ENCODE measurements around the gene MAGI2.

MAGI2 gene

GRCh38 chr7:79009647-79010046, 443.8 kb downstream of the MAGI2 start:
- no peaks in the 10 kb centered on the region for H3K79me2 ChIP-seq (ENCODE audit: insufficient read depth, low read length)
- no peaks in the 10 kb centered on the region for H3K9me3 ChIP-seq (ENCODE audit: insufficient read depth, low read depth, low read length)
- no peaks in the 10 kb centered on the region for H3K4me1 ChIP-seq (ENCODE audit: insufficient read depth, low read length, poor library complexity, severe bottlenecking)
- H3K4me3 ChIP-seq (ENCODE audit: low read length, poor library complexity, severe bottlenecking), result no peak overlapping the region
- H4K20me1 ChIP-seq (ENCODE audit: insufficient read depth, low read length, poor library complexity, severe bottlenecking), result no peaks in the 10 kb centered on the region
- no peak overlapping the region for H2AFZ ChIP-seq (ENCODE audit: low read length)
- H3F3A ChIP-seq (ENCODE audit: low read depth), result no peaks in the 10 kb centered on the region
- TF ChIP-seq EZH2phosphoT487 (IDR thresholded peaks at IDR 0.05; ENCODE audit: borderline replicate concordance), result no peak
- TF ChIP-seq, protein P1, sequence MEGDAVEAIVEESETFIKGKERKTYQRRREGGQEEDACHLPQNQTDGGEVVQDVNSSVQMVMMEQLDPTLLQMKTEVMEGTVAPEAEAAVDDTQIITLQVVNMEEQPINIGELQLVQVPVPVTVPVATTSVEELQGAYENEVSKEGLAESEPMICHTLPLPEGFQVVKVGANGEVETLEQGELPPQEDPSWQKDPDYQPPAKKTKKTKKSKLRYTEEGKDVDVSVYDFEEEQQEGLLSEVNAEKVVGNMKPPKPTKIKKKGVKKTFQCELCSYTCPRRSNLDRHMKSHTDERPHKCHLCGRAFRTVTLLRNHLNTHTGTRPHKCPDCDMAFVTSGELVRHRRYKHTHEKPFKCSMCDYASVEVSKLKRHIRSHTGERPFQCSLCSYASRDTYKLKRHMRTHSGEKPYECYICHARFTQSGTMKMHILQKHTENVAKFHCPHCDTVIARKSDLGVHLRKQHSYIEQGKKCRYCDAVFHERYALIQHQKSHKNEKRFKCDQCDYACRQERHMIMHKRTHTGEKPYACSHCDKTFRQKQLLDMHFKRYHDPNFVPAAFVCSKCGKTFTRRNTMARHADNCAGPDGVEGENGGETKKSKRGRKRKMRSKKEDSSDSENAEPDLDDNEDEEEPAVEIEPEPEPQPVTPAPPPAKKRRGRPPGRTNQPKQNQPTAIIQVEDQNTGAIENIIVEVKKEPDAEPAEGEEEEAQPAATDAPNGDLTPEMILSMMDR (conservative IDR thresholded peaks at IDR 0.05; ENCODE audit: low read length), result no peak
- H3K27me3 ChIP-seq (ENCODE audit: insufficient read depth, low read length, poor library complexity, severe bottlenecking), result no peaks in the 10 kb centered on the region
- H3K9ac ChIP-seq (ENCODE audit: low read depth, low read length, poor library complexity, severe bottlenecking), result no peak overlapping the region
- no peak overlapping the region for H3K4me2 ChIP-seq (ENCODE audit: low read depth, low read length, poor library complexity, severe bottlenecking)
- H3K36me3 ChIP-seq (ENCODE audit: insufficient read depth, low read length), result no peaks in the 10 kb centered on the region
- H3K9me2 ChIP-seq (replicated peaks; ENCODE audit: low read depth, low read length), result no peaks in the 10 kb centered on the region

GRCh38 chr7:79008786-79009185, 444.7 kb downstream of the MAGI2 start:
- Histone ChIP-seq H3K36me3 (ENCODE audit: insufficient read depth, low read length) (no peaks in the 10 kb centered on the region), H2AFZ (ENCODE audit: low read length) (no peak overlapping the region), H4K20me1 (ENCODE audit: insufficient read depth, low read length, poor library complexity, severe bottlenecking) (no peaks in the 10 kb centered on the region), H3K4me3 (ENCODE audit: low read length, poor library complexity, severe bottlenecking) (no peak overlapping the region), H3K27me3 (ENCODE audit: insufficient read depth, low read length, poor library complexity, severe bottlenecking) (no peaks in the 10 kb centered on the region), H3K9ac (ENCODE audit: low read depth, low read length, poor library complexity, severe bottlenecking) (no peak overlapping the region), H3K4me2 (ENCODE audit: low read depth, low read length, poor library complexity, severe bottlenecking) (no peak overlapping the region), H3K79me2 (ENCODE audit: insufficient read depth, low read length) (no peaks in the 10 kb centered on the region), H3F3A (ENCODE audit: low read depth) (no peaks in the 10 kb centered on the region), H3K4me1 (ENCODE audit: insufficient read depth, low read length, poor library complexity, severe bottlenecking) (no peaks in the 10 kb centered on the region), H3K9me2 (replicated peaks; ENCODE audit: low read depth, low read length) (no peaks in the 10 kb centered on the region), H3K9me3 (ENCODE audit: insufficient read depth, low read depth, low read length) (no peaks in the 10 kb centered on the region)
- no peak for TF ChIP-seq EZH2phosphoT487 (IDR thresholded peaks at IDR 0.05; ENCODE audit: borderline replicate concordance)
- TF ChIP-seq, protein P1 (conservative IDR thresholded peaks at IDR 0.05; ENCODE audit: low read length), result no peak

DNA sequence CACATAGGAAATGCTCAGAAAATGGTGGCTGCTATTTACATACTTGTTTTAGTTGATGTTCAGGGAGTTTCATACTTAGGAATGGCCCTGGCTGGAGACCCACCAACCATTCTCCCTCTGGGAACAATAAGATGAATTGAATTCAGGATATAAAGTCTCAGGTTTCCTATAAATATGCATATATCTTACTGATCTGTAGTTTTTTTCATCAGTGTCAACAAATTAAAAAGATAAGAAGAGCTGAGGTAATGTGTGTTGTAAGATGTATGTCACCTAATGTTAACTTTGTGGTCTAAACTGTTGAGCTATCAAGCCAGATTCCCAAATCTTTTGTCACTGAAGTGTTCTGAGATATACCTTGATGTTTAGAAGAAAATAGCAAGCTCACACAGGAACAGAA, 457.5 kb downstream of the MAGI2 start:
- no peaks in the 10 kb centered on the region for H3F3A ChIP-seq (ENCODE audit: low read depth)
- H3K4me1 ChIP-seq (ENCODE audit: insufficient read depth, low read length, poor library complexity, severe bottlenecking), result no peaks in the 10 kb centered on the region
- no peaks in the 10 kb centered on the region for H3K9me3 ChIP-seq (ENCODE audit: insufficient read depth, low read depth, low read length)
- no peak overlapping the region for H3K4me2 ChIP-seq (ENCODE audit: low read depth, low read length, poor library complexity, severe bottlenecking)
- no peaks in the 10 kb centered on the region for H4K20me1 ChIP-seq (ENCODE audit: insufficient read depth, low read length, poor library complexity, severe bottlenecking)
- no peak overlapping the region for H3K4me3 ChIP-seq (ENCODE audit: low read length, poor library complexity, severe bottlenecking)
- no peaks in the 10 kb centered on the region for H3K36me3 ChIP-seq (ENCODE audit: insufficient read depth, low read length)
- H2AFZ ChIP-seq (ENCODE audit: low read length), result no peak overlapping the region
- no peaks in the 10 kb centered on the region for H3K79me2 ChIP-seq (ENCODE audit: insufficient read depth, low read length)
- H3K9ac ChIP-seq (ENCODE audit: low read depth, low read length, poor library complexity, severe bottlenecking), result no peak overlapping the region
- H3K27me3 ChIP-seq (ENCODE audit: insufficient read depth, low read length, poor library complexity, severe bottlenecking), result no peaks in the 10 kb centered on the region
- H3K9me2 ChIP-seq (replicated peaks; ENCODE audit: low read depth, low read length), result no peaks in the 10 kb centered on the region
- TF ChIP-seq EZH2phosphoT487 (IDR thresholded peaks at IDR 0.05; ENCODE audit: borderline replicate concordance), result no peak
- TF ChIP-seq, protein P1 (conservative IDR thresholded peaks at IDR 0.05; ENCODE audit: low read length), result no peak

All from Loucy (cell line).